Peyer's patch (tissue), 4 donors: ENCODE measurements around the gene ZNF584. TPM values are rescaled to one million over a fixed set of nuclear protein-coding genes. Genes with fewer than 3 reads are reported as not detected.

Source experiments
- DNase-seq, 3 donors: peaks; one replicate each; pipeline ENCODE4 v3.0.0-alpha.2; 2017 to 2019
- H3K27ac ChIP-seq, 4 donors: fragments of 200-600 bp; sonication (generic); one replicate each; pipeline ENCODE4 v1.5.1; 2016 to 2019
- H3K27me3 ChIP-seq, 2 donors: fragments of 200-600 bp; sonication (generic); one replicate each; pipeline ENCODE4 v1.5.1; 2019
- H3K36me3 ChIP-seq, 3 donors: fragments of 200-600 bp; sonication (generic); one replicate each; pipeline ENCODE4 v1.5.1; 2016 to 2019
- H3K4me1 ChIP-seq, 4 donors: fragments of 200-600 bp; sonication (generic); one replicate each; pipeline ENCODE4 v1.5.1; 2016 to 2019
- H3K4me3 ChIP-seq, 4 donors: fragments of 200-600 bp; sonication (generic); 1 replicate in 3 of 4; 2 replicates in 1 of 4; pipeline ENCODE4 v1.5.1; 2016 to 2019; ENCODE audit warnings: mild to moderate bottlenecking in 1 of 4
- H3K9me3 ChIP-seq, 4 donors: fragments of 200-600 bp; sonication (generic); one replicate each; pipeline ENCODE4 v1.5.1; 2016 to 2019; ENCODE audit warnings: mild to moderate bottlenecking in 1 of 4
- POLR2A ChIP-seq, 2 donors: fragments of 450-650 bp; IDR thresholded peaks; one replicate each; pipeline ENCODE4 v1.5.1; 2017; ENCODE audit warnings: antibody characterized with exemption in 2 of 2, mild to moderate bottlenecking in 2 of 2, moderate library complexity in 2 of 2
- total RNA-seq, 4 donors: library from RNA; depleted of rRNA; stranded (reverse); fragments of >200 nt; gene quantifications; one replicate each; pipeline ENCODE4 v1.1.0, GENCODE V29; 2016
- TF ChIP-seq, protein P1 (sequence below), 6 experiments: fragments of 450-650 bp in 4 of 6; fragments of 200-600 bp in 2 of 6; sonication (generic) in 1 of 6; IDR thresholded peaks; one replicate each; pipeline ENCODE4 v1.5.1; 2017 to 2019; ENCODE audit warnings: antibody characterized with exemption in 6 of 6, mild to moderate bottlenecking in 3 of 6, moderate library complexity in 1 of 6

The ZNF584 gene
- total RNA-seq, 4 donors from 2014 or later, result 2.5 to 18.2 (median 9.6) TPM

DNA sequence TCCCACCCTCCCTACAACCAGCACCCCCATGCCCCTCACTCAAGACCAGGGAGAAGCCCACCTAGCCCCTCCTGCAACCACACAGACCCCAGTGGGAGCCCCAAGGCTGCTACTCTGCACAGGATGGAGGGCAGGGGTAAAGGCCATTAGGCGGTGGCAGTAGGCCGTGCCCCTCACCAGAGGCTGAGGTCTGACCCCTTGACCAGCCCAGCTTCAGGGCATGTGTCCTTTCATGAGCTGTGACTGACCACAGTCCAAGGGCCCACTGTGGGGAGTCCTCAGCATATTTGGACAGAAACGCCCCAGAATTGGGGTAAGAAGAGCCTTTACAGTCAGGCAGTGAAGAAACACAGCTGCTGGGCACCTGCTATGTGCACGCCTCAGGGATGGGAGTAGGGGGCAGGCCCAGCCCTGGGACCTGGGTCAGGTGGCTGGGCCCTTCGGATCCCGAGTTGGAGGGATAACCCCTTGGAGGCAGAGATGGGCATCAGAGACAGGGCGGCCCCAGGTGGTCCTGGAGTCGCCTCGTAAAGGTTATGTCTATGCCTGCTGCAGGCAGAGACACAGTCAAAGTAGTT lies 23.0 kb upstream of the ZNF584 start:
- no peak for DNase-seq
- Histone ChIP-seq H3K36me3 (peaks cover 0 to 16% (median 0%) of the 10 kb centered on the region in 3 donors), H3K4me1 (peaks cover 0 to 27% (median 20%) of the 10 kb centered on the region in 4 donors), H3K4me3 (peak overlapping the region in 3 of 4 donors; percentile 72 to 82 (median 78)), H3K27me3 (no peaks in the 10 kb centered on the region), H3K27ac (peak overlapping the region; percentile 96 to 98 (median 98)), H3K9me3 (no peaks in the 10 kb centered on the region)
- no peak for TF ChIP-seq POLR2A (IDR thresholded peaks at IDR 0.05)
- TF ChIP-seq, protein P1, sequence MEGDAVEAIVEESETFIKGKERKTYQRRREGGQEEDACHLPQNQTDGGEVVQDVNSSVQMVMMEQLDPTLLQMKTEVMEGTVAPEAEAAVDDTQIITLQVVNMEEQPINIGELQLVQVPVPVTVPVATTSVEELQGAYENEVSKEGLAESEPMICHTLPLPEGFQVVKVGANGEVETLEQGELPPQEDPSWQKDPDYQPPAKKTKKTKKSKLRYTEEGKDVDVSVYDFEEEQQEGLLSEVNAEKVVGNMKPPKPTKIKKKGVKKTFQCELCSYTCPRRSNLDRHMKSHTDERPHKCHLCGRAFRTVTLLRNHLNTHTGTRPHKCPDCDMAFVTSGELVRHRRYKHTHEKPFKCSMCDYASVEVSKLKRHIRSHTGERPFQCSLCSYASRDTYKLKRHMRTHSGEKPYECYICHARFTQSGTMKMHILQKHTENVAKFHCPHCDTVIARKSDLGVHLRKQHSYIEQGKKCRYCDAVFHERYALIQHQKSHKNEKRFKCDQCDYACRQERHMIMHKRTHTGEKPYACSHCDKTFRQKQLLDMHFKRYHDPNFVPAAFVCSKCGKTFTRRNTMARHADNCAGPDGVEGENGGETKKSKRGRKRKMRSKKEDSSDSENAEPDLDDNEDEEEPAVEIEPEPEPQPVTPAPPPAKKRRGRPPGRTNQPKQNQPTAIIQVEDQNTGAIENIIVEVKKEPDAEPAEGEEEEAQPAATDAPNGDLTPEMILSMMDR (IDR thresholded peaks at IDR 0.05), result no peak

DNA sequence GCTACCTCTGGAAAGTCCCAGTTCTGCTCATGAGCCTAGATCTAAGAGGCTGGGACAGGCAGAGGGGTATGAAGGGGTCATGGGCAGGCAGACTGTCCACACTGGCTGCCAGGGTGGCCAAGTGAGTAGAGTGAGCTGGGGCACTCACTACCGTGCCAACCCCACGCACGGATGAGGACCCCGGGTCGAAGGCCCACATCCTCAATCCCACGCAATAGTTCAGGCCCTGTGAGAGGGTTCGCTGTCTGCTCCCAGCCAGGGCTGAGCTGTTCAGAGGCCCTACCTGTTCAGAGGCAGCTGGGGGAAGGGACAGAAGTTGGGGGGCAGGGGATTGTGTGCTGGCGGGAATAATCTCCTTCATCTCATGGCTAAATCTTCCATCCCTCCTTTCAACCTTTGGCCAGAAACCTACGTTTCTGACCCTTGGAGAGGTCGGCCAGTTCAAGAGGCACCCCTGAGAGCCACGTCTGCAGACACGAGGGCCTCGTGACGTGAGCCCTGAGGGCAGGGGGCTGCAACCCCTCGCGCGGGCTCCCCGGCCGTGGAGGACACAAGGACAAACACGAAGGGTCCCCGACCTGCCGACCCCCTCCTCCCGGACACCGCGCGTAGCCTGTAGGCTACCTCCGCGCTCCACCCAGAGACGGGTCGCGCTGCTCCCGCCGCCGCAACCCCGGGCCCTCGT lies 22.4 kb upstream of the ZNF584 start:
- DNase-seq, result no peak
- H3K4me1 ChIP-seq, result peaks cover 0 to 26% (median 20%) of the 10 kb centered on the region in 4 donors
- TF ChIP-seq POLR2A (IDR thresholded peaks at IDR 0.05), result no peak
- TF ChIP-seq, protein P1 (IDR thresholded peaks at IDR 0.05), result no peak
- H3K9me3 ChIP-seq, result no peaks in the 10 kb centered on the region
- peak overlapping the region; percentile 72 to 82 (median 79) for H3K4me3 ChIP-seq
- peak overlapping the region; percentile 96 to 98 (median 98) for H3K27ac ChIP-seq
- no peaks in the 10 kb centered on the region for H3K27me3 ChIP-seq
- H3K36me3 ChIP-seq, result peaks cover 0 to 20% (median 0%) of the 10 kb centered on the region in 3 donors

DNA sequence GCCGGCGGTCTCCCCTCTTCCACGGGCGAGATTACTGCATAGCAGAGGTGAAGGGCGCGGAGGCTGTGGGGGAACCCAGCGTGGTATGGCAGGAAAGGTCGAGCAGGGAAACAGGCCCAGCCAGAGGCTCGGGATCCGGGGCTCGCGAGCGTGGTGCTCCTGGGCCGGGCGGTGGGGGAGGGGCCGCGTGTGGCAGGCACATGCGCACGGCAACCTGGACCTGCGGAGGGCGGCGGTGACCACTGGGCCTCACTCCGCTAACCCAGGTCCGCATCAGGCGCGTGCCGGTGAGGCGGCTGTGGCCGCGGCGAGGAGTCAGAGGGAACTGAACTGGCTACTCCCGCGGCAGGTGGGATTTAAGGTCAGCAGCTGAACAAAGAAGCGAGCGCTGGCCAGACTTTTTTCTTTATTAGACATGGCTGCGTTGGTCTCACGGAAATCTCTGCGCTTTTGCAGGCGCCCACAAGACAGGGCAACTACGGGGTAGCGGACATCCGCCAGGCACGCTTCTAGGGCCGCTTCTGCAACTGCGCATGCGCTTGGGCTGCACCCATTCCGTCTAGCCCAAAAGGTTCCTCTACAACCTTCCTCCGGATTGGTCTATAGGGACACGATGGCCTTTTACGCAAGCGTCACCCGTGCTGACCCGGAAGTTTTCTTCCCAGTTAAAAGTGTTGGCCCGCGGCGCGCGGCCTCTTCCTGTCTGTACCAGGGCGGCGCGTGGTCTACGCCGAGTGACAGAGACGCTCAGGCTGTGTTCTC lies 21.7 kb upstream of the ZNF584 start, which contains the start of gene RPS5:
RPS5 (plus strand) TSS at position 694 of the 762 bp plus-strand sequence. CDS start 869 bp downstream, outside the sequence.
- no peaks in the 10 kb centered on the region for H3K27me3 ChIP-seq
- peak within 1 kb of the TSS; percentile 72 to 82 (median 79) for H3K4me3 ChIP-seq
- TF ChIP-seq POLR2A (IDR thresholded peaks at IDR 0.05), result peak; percentile 59 to 66
- TF ChIP-seq, protein P1 (IDR thresholded peaks at IDR 0.05), result no peak
- H3K27ac ChIP-seq, result peak within 1 kb of the TSS; percentile 96 to 98 (median 98)
- peaks cover 0 to 24% (median 19%) of the 10 kb centered on the region in 4 donors for H3K4me1 ChIP-seq
- H3K36me3 ChIP-seq, result peaks cover 0 to 27% (median 0%) of the 10 kb centered on the region in 3 donors
- no peaks in the 10 kb centered on the region for H3K9me3 ChIP-seq
- peak; percentile 96 to 98 (median 96) for DNase-seq

- no peaks in the 10 kb centered on the region for H3K27me3 ChIP-seq
- peak overlapping the region; percentile 96 to 98 (median 98) for H3K27ac ChIP-seq
- peaks cover 0 to 30% (median 0%) of the 10 kb centered on the region in 3 donors for H3K36me3 ChIP-seq
- peaks cover 0 to 19% (median 16%) of the 10 kb centered on the region in 4 donors for H3K4me1 ChIP-seq
- no peak for TF ChIP-seq POLR2A (IDR thresholded peaks at IDR 0.05)
- TF ChIP-seq, protein P1 (IDR thresholded peaks at IDR 0.05), result no peak
- H3K9me3 ChIP-seq, result no peaks in the 10 kb centered on the region
- DNase-seq, result no peak
- H3K4me3 ChIP-seq, result peak overlapping the region; percentile 72 to 82 (median 79)
These were observed 20.9 kb upstream of the ZNF584 start for GRCh38 chr19:58387338-58388174.

GRCh38 chr19:58388175-58388526 lies 20.3 kb upstream of the ZNF584 start:
- no peak for DNase-seq
- Histone ChIP-seq H3K27me3 (no peaks in the 10 kb centered on the region), H3K4me3 (peak overlapping the region; percentile 72 to 82 (median 79)), H3K4me1 (peaks cover 0 to 19% (median 16%) of the 10 kb centered on the region in 4 donors), H3K9me3 (no peaks in the 10 kb centered on the region), H3K27ac (no peak overlapping the region), H3K36me3 (peaks cover 0 to 36% (median 0%) of the 10 kb centered on the region in 3 donors)
- no peak for TF ChIP-seq POLR2A (IDR thresholded peaks at IDR 0.05)
- TF ChIP-seq, protein P1 (IDR thresholded peaks at IDR 0.05), result no peak
